Activated CD4-positive, alpha-beta T cell treated with anti-CD3 and anti-CD28 coated beads for 36 hours (primary cell): Measurements from ENCODE around the gene MED26. TPM values are rescaled to one million over a fixed set of nuclear protein-coding genes. Genes with fewer than 3 reads are reported as not detected.

Source experiments
- ATAC-seq: fragments of 200-7000 bp; cut with Tn5 transposase; one replicate; pipeline ENCODE4 v1.10.0; 2021; ENCODE audit warnings: mild to moderate bottlenecking, moderate library complexity
- CTCF ChIA-PET: fragments of 350-600 bp; sonication (Branson Sonifier 250); formaldehyde crosslinking; loops from one replicate; lab custom pipeline; 2021; ENCODE audit warnings: antibody characterized with exemption; lab: Charles Lee
- POLR2A ChIA-PET: fragments of 350-600 bp; sonication (Branson Sonifier 250); formaldehyde crosslinking; loops from one replicate; lab custom pipeline; 2021; ENCODE audit warnings: antibody characterized with exemption, inconsistent platforms; lab: Charles Lee
- DNase-seq: peaks from one replicate; pipeline ENCODE4 v3.0.0-alpha.2; 2020
- H3K27ac Mint-ChIP-seq: one replicate; pipeline ENCODE4 v1.8.0; 2021; ENCODE audit warnings: mixed read lengths
- H3K27me3 Mint-ChIP-seq: one replicate; pipeline ENCODE4 v1.8.0; 2021; ENCODE audit warnings: mixed read lengths
- H3K36me3 Mint-ChIP-seq: one replicate; pipeline ENCODE4 v1.8.0; 2021; ENCODE audit warnings: low read depth, mixed read lengths
- H3K4me1 Mint-ChIP-seq: one replicate; pipeline ENCODE4 v1.8.0; 2021; ENCODE audit warnings: mixed read lengths
- H3K4me3 Mint-ChIP-seq: one replicate; pipeline ENCODE4 v1.8.0; 2021; ENCODE audit warnings: mild to moderate bottlenecking, moderate library complexity, mixed read lengths
- H3K9me3 Mint-ChIP-seq: one replicate; pipeline ENCODE4 v1.8.0; 2021; ENCODE audit warnings: low read depth, mixed read lengths
- intact Hi-C, 2 experiments: fragments of 100-400 bp; cut with DNase I in 1 of 2; cut with micrococcal nuclease in 1 of 2; formaldehyde crosslinking; loops; one replicate each; pipeline versions ENCODE4 v1.14.2 to v1.15.1; 2022 to 2024; cut with DNase I, micrococcal nuclease
- total RNA-seq, 2 experiments: library from RNA; stranded (reverse); gene quantifications; one replicate each; pipeline ENCODE4 v1.2.3, GENCODE V29; 2021

Gene MED26
- total RNA-seq, 2 experiments from 2014 or later: 13.6 to 14.5 TPM

GRCh38 chr19:16600824-16601223, 27.2 kb downstream of the MED26 start:
- H3K27me3 Mint-ChIP-seq: no peaks in the 10 kb centered on the region
- POLR2A ChIA-PET: no interaction called here

GRCh38 chr19:16599655-16600346, 28.2 kb downstream of the MED26 start:
- H3K27me3 Mint-ChIP-seq: no peaks in the 10 kb centered on the region
- ATAC-seq: no peak
- H3K9me3 Mint-ChIP-seq: no peaks in the 10 kb centered on the region
- intact Hi-C loops: no loop called here
- peaks cover 4% of the 10 kb centered on the region for H3K36me3 Mint-ChIP-seq
- ChIA-PET POLR2A (interaction anchor here (0.5 to 0.7 kb wide), 2 partner anchors 26 to 1497 kb away, joined by 3 read pairs; no protein-coding TSS in a partner anchor), CTCF (interaction anchor here (0.5 kb wide), 1 partner anchor 1417 kb away, joined by 3 read pairs; no protein-coding TSS in a partner anchor)
- H3K4me3 Mint-ChIP-seq: no peak overlapping the region
- peaks cover 31% of the 10 kb centered on the region for H3K4me1 Mint-ChIP-seq
- no peak overlapping the region for H3K27ac Mint-ChIP-seq
- no peak for DNase-seq

More at GRCh38 chr19:16600824-16601223, 27.2 kb downstream of the MED26 start:
- Mint-ChIP-seq H3K27ac (no peak overlapping the region), H3K4me3 (no peak overlapping the region), H3K4me1 (peaks cover 24% of the 10 kb centered on the region), H3K36me3 (peaks cover 5% of the 10 kb centered on the region), H3K9me3 (no peaks in the 10 kb centered on the region)
- ATAC-seq: no peak
- intact Hi-C loops: no loop called here
- CTCF ChIA-PET: no interaction called here
- DNase-seq: no peak

GRCh38 chr19:16598848-16599247, 29.2 kb downstream of the MED26 start:
- intact Hi-C loops: no loop called here
- Mint-ChIP-seq H3K27ac (no peak overlapping the region), H3K4me1 (peaks cover 40% of the 10 kb centered on the region), H3K27me3 (no peaks in the 10 kb centered on the region), H3K36me3 (peaks cover 3% of the 10 kb centered on the region), H3K9me3 (no peaks in the 10 kb centered on the region), H3K4me3 (no peak overlapping the region)
- DNase-seq: no peak
- ATAC-seq: no peak
- POLR2A ChIA-PET: interaction anchor here (0.7 kb wide), 1 partner anchor 26 kb away, joined by 3 read pairs; no protein-coding TSS in a partner anchor
- CTCF ChIA-PET: no interaction called here

GRCh38 chr19:16596399-16596798, 31.6 kb downstream of the MED26 start:
- Mint-ChIP-seq H3K36me3 (peaks cover 2% of the 10 kb centered on the region), H3K9me3 (no peaks in the 10 kb centered on the region), H3K27me3 (no peaks in the 10 kb centered on the region), H3K4me3 (no peak overlapping the region), H3K4me1 (peaks cover 54% of the 10 kb centered on the region), H3K27ac (no peak overlapping the region)
- ChIA-PET POLR2A (no interaction called here), CTCF (interaction anchor here (1.7 to 2.1 kb wide), 2 partner anchors 9 to 12 kb away, joined by 5 to 9 read pairs; no protein-coding TSS in a partner anchor)
- ATAC-seq (no peak), DNase-seq (no peak)
- intact Hi-C loops: no loop called here

- H3K27ac Mint-ChIP-seq: peak overlapping the region; percentile 82
- H3K4me3 Mint-ChIP-seq: peak overlapping the region; percentile 58
- no peaks in the 10 kb centered on the region for H3K27me3 Mint-ChIP-seq
- CTCF ChIA-PET: interaction anchor here (2.1 kb wide), 1 partner anchor 8 kb away, joined by 5 read pairs; no protein-coding TSS in a partner anchor
- intact Hi-C loops: no loop called here
- no peak for DNase-seq
- no peak for ATAC-seq
- H3K4me1 Mint-ChIP-seq: peaks cover 61% of the 10 kb centered on the region
- H3K36me3 Mint-ChIP-seq: peaks cover 2% of the 10 kb centered on the region
- no peaks in the 10 kb centered on the region for H3K9me3 Mint-ChIP-seq
- POLR2A ChIA-PET: no interaction called here
Observed at GRCh38 chr19:16595097-16595496, 32.9 kb downstream of the MED26 start.

- intact Hi-C loops: no loop called here
- H3K36me3 Mint-ChIP-seq: peaks cover 2% of the 10 kb centered on the region
- DNase-seq (peak; percentile 57), ATAC-seq (peak; percentile 76)
- H3K4me3 Mint-ChIP-seq: peak overlapping the region; percentile 58
- peaks cover 65% of the 10 kb centered on the region for H3K4me1 Mint-ChIP-seq
- no peaks in the 10 kb centered on the region for H3K27me3 Mint-ChIP-seq
- no peaks in the 10 kb centered on the region for H3K9me3 Mint-ChIP-seq
- peak overlapping the region; percentile 82 for H3K27ac Mint-ChIP-seq
- CTCF ChIA-PET: no interaction called here
- POLR2A ChIA-PET: no interaction called here
Observed at GRCh38 chr19:16594681-16595091, 33.3 kb downstream of the MED26 start.

GRCh38 chr19:16594131-16594586, 33.8 kb downstream of the MED26 start:
- DNase-seq (peak; percentile 62), ATAC-seq (peak; percentile 62)
- H3K4me1 Mint-ChIP-seq: peaks cover 70% of the 10 kb centered on the region
- H3K4me3 Mint-ChIP-seq: peak overlapping the region; percentile 58
- H3K27me3 Mint-ChIP-seq: no peaks in the 10 kb centered on the region
- peaks cover 2% of the 10 kb centered on the region for H3K36me3 Mint-ChIP-seq
- ChIA-PET CTCF (interaction anchor here (0.6 kb wide), 1 partner anchor 69 kb away, joined by 3 read pairs; no protein-coding TSS in a partner anchor), POLR2A (no interaction called here)
- intact Hi-C loops: no loop called here
- H3K27ac Mint-ChIP-seq: peak overlapping the region; percentile 82
- H3K9me3 Mint-ChIP-seq: no peaks in the 10 kb centered on the region

GRCh38 chr19:16593181-16593580, 34.8 kb downstream of the MED26 start:
- DNase-seq (no peak), ATAC-seq (no peak)
- peaks cover 76% of the 10 kb centered on the region for H3K4me1 Mint-ChIP-seq
- H3K9me3 Mint-ChIP-seq: no peaks in the 10 kb centered on the region
- ChIA-PET CTCF (no interaction called here), POLR2A (no interaction called here)
- H3K36me3 Mint-ChIP-seq: peaks cover 2% of the 10 kb centered on the region
- intact Hi-C loops: no loop called here
- peak overlapping the region; percentile 40 for H3K27ac Mint-ChIP-seq
- H3K4me3 Mint-ChIP-seq: no peak overlapping the region
- H3K27me3 Mint-ChIP-seq: no peaks in the 10 kb centered on the region

- no peak overlapping the region for H3K27ac Mint-ChIP-seq
- POLR2A ChIA-PET: interaction anchor here (0.6 kb wide), 1 partner anchor 581 kb away, joined by 3 read pairs; no protein-coding TSS in a partner anchor
Observed at GRCh38 chr19:16591803-16592556, 36.0 kb downstream of the MED26 start.

GRCh38 chr19:16590876-16591802, 36.9 kb downstream of the MED26 start:
- no peak overlapping the region for H3K27ac Mint-ChIP-seq
- ATAC-seq: no peak
- no peaks in the 10 kb centered on the region for H3K9me3 Mint-ChIP-seq
- POLR2A ChIA-PET: interaction anchor here (0.6 kb wide), 1 partner anchor 689 kb away, joined by 3 read pairs; no protein-coding TSS in a partner anchor
- H3K4me3 Mint-ChIP-seq: no peak overlapping the region
- DNase-seq: no peak
- H3K36me3 Mint-ChIP-seq: peaks cover 2% of the 10 kb centered on the region
- CTCF ChIA-PET: interaction anchor here (0.6 to 1.8 kb wide), 5 partner anchors 15 to 149 kb away, joined by 3 to 5 read pairs (median 3); partner anchors contain the start of gene SMIM7
- intact Hi-C loops: loop anchor here in 1 of 2 experiments (1.0 kb wide), 1 partner anchor 30 kb away; no protein-coding TSS in a partner anchor
- no peaks in the 10 kb centered on the region for H3K27me3 Mint-ChIP-seq
- peaks cover 88% of the 10 kb centered on the region for H3K4me1 Mint-ChIP-seq

More at GRCh38 chr19:16591803-16592556, 36.0 kb downstream of the MED26 start:
- Mint-ChIP-seq H3K27me3 (no peaks in the 10 kb centered on the region), H3K4me1 (peaks cover 82% of the 10 kb centered on the region), H3K9me3 (no peaks in the 10 kb centered on the region), H3K36me3 (peaks cover 2% of the 10 kb centered on the region), H3K4me3 (no peak overlapping the region)
- DNase-seq (no peak), ATAC-seq (no peak)
- CTCF ChIA-PET: interaction anchor here (0.7 to 1.8 kb wide), 4 partner anchors 14 to 68 kb away, joined by 3 to 5 read pairs (median 3); partner anchors contain the start of gene SMIM7
- intact Hi-C loops: loop anchor here in 1 of 2 experiments (1.0 kb wide), 1 partner anchor 29 kb away; no protein-coding TSS in a partner anchor
